Activated effector memory CD4-positive, alpha-beta T cell treated with Interleukin-2 at 50 U/mL for 16 hours (primary cell): ENCODE results near the gene TNFAIP3.

Source experiments
- DNase-seq: peaks from one replicate; pipeline ENCODE4 v3.0.0-alpha.2; 2020

Gene TNFAIP3

DNA sequence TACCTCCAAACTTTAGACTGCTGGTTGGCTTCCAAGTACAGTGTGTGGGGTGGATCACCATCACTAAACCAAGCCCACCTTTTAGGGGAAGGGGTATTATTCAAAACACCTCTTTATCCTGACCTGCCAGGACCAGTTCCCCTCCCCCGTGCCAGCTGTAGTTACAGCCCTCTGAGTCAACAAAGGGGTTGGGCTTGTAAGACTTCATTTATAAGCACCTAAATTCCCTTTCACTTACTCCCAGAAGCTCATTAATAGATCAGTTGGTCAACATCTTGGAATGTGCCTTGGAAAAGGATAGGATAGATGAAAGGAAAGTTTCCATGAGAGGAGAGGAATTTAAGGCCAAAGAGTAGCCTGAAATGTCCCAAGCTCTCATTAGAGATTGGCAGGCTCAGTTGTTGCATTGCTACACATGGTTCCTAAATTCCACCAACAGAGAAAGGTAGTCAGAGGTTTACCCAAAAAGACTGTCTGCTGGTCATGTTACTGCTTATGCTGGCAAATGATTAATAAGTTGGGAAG lies 59.2 kb downstream of the TNFAIP3 start:
- no peak for DNase-seq

GRCh38 chr6:137926985-137927384 lies 59.9 kb downstream of the TNFAIP3 start:
- no peak for DNase-seq

DNA sequence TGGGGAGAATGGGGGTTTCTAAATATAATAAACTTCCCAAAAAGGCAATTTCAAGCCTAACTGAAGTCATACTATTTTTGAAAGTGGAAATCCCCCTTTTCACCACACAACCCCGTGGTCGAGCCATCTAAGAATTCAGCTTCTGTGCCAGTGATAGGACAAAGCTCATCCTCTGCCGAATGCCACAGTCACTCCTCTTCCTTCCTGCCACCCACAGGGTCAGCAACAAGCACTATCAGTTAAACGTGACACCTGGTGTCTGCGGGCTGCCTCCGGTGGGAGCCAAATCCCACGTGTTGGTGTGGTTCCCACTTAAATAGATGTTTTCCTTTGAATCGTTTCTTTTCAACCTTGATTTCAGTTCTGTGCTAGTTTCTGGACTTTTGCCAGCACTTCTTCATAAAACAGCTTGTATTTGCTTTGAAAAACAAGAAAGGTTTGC lies 60.7 kb downstream of the TNFAIP3 start:
- peak; percentile 51 for DNase-seq

- no peak for DNase-seq
Measured at GRCh38 chr6:137928286-137928685, 61.2 kb downstream of the TNFAIP3 start.

DNA sequence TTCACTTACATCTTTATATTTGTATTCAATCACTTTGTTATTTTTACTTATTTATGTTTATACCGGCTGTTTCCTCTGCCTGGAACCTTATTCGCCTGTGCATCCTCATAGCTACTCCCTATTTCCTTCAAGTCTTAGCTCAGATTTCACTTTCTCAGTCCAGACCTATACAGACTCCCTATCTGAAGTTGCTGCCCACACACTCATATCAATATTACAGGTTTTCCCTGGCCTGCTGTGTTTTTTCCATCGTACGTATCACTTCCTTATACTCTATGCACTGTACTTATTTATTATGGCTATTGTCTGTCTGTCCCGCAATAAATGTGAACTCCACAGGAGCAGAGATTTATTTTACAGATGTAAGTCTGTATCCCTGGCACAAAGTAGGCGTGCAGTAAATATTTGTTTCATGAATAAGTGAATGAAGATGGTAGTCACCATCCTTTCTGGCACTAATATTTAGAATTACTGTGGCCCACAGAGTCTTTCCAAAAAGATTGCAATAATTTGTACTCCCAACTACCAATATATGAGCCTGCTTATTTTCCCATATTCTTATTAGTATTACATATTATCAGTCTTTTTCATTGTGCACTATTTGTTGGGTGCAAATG lies 64.9 kb downstream of the TNFAIP3 start:
- no peak for DNase-seq
